H1 (cell line): Measurements from ENCODE around the gene MCL1. TPM values are rescaled to one million over a fixed set of nuclear protein-coding genes. Genes with fewer than 3 reads are reported as not detected.

ENCODE experiments used
- CTCF ChIA-PET: fragments of 300-600 bp; sonication (Branson Sonifier 250); formaldehyde crosslinking; loops from one replicate; lab custom pipeline; 2021; ENCODE audit not compliant: partially characterized antibody; lab: Charles Lee
- POLR2A ChIA-PET: fragments of 300-600 bp; sonication (Branson Sonifier 250); formaldehyde crosslinking; loops from one replicate; lab custom pipeline; 2021; ENCODE audit warnings: inconsistent platforms; ENCODE audit not compliant: partially characterized antibody; lab: Charles Lee
- DNase-seq, 2 experiments: peaks; one replicate each; pipeline versions ENCODE4 v3.0.0 to v3.0.0-alpha.2; 2010 to 2022; ENCODE audit warnings: low spot score in 2 of 2, low read depth in 1 of 2, mixed read lengths in 1 of 2
- FAIRE-seq: peaks from 2 replicates; lab custom pipeline; 2011; peaks lifted over from hg19 to GRCh38; lab: Jason Lieb, UNC
- H2AFZ ChIP-seq: 2 replicates; pipeline ENCODE4 v1.8.1; 2012; ENCODE audit warnings: low read length, inconsistent platforms
- H2AK5ac ChIP-seq: 2 replicates; pipeline ENCODE4 v1.6.1; 2013; ENCODE audit warnings: low read depth, low read length
- H2BK120ac ChIP-seq: replicated peaks from 2 replicates; pipeline ENCODE3; 2013; ENCODE audit warnings: low read depth, low read length, inconsistent platforms
- H2BK12ac ChIP-seq: 2 replicates; pipeline ENCODE4 v1.6.1; 2013; ENCODE audit warnings: low read depth, low read length
- H2BK15ac ChIP-seq: 2 replicates; pipeline ENCODE4 v1.6.1; 2013; ENCODE audit warnings: low read length
- H2BK20ac ChIP-seq: 2 replicates; pipeline ENCODE4 v1.6.1; 2013; ENCODE audit warnings: low read length
- H2BK5ac ChIP-seq: 2 replicates; pipeline ENCODE4 v1.6.1; 2013; ENCODE audit warnings: low read depth, low read length
- H3K14ac ChIP-seq: 2 replicates; pipeline ENCODE4 v1.6.1; 2013; ENCODE audit warnings: inconsistent platforms; ENCODE audit not compliant: insufficient read length
- H3K18ac ChIP-seq: 2 replicates; pipeline ENCODE4 v1.6.1; 2013; ENCODE audit warnings: low read length; ENCODE audit errors: extremely low read depth
- H3K23ac ChIP-seq: 2 replicates; pipeline ENCODE4 v1.6.1; 2013; ENCODE audit warnings: inconsistent platforms; ENCODE audit not compliant: insufficient read length
- H3K23me2 ChIP-seq: 2 replicates; pipeline ENCODE4 v1.6.1; 2013; ENCODE audit warnings: low read depth, low read length
- H3K27ac ChIP-seq: 2 replicates; pipeline ENCODE4 v1.6.1; 2011; ENCODE audit warnings: low read depth, low read length, inconsistent platforms
- H3K27me3 ChIP-seq, 4 experiments: replicated peaks in 1 of 4; 1 replicate in 1 of 4; 2 replicates in 3 of 4; pipeline versions ENCODE4 v1.6.1 to v1.8.1; 2011 to 2013; ENCODE audit warnings: low read length in 3 of 4, mild to moderate bottlenecking in 3 of 4, inconsistent platforms in 2 of 4, mixed read lengths in 2 of 4, moderate library complexity in 1 of 4; ENCODE audit not compliant: control insufficient read depth in 3 of 4, insufficient read depth in 3 of 4; ENCODE audit errors: extremely low read depth in 1 of 4
- H3K36me3 ChIP-seq, 4 experiments: 2 replicates each; pipeline versions ENCODE4 v1.6.1 to v1.8.1; 2011 to 2013; ENCODE audit warnings: mild to moderate bottlenecking in 4 of 4, low read length in 3 of 4, moderate library complexity in 2 of 4, control low read depth in 1 of 4, inconsistent platforms in 1 of 4; ENCODE audit not compliant: insufficient read depth in 4 of 4, control insufficient read depth in 2 of 4
- H3K4ac ChIP-seq: replicated peaks from 2 replicates; pipeline ENCODE3; 2013; ENCODE audit warnings: low read length, low read depth, mixed read lengths, inconsistent platforms; ENCODE audit not compliant: insufficient read length
- H3K4me1 ChIP-seq, 4 experiments: replicated peaks in 1 of 4; 1 replicate in 1 of 4; 2 replicates in 3 of 4; pipeline versions ENCODE4 v1.6.1 to v1.8.1; 2011 to 2013; ENCODE audit warnings: low read length in 3 of 4, inconsistent platforms in 2 of 4, mixed read lengths in 1 of 4; ENCODE audit not compliant: insufficient read depth in 4 of 4, control insufficient read depth in 3 of 4
- H3K4me2 ChIP-seq, 2 experiments: 2 replicates each; pipeline versions ENCODE4 v1.6.1 to v1.8.1; 2011 to 2013; ENCODE audit warnings: low read depth in 2 of 2, low read length in 2 of 2, control low read depth in 1 of 2, inconsistent platforms in 1 of 2, mild to moderate bottlenecking in 1 of 2; ENCODE audit not compliant: insufficient read depth in 1 of 2
- H3K4me3 ChIP-seq, 4 experiments: fragments of 200-600, 300-600 bp in 1 of 4; sonication (generic), shearing (Covaris generic), sonication (Bioruptor Twin) in 1 of 4; 2 replicates each; pipeline versions ENCODE4 v1.5.1 to v1.8.1; 2011 to 2016; ENCODE audit warnings: low read length in 4 of 4, low read depth in 3 of 4, control low read depth in 2 of 4, inconsistent platforms in 2 of 4, mild to moderate bottlenecking in 2 of 4, mixed read lengths in 1 of 4, moderate library complexity in 1 of 4; ENCODE audit not compliant: insufficient read depth in 2 of 4; ENCODE audit errors: extremely low read depth in 1 of 4
- H3K56ac ChIP-seq: replicated peaks from 2 replicates; pipeline ENCODE3; 2013; ENCODE audit warnings: low read depth, mild to moderate bottlenecking, mixed read lengths, low read length, inconsistent platforms; ENCODE audit not compliant: insufficient read length
- H3K79me1 ChIP-seq: 2 replicates; pipeline ENCODE4 v1.6.1; 2013; ENCODE audit warnings: low read depth, low read length, control low read depth
- H3K79me2 ChIP-seq, 2 experiments: 2 replicates each; pipeline versions ENCODE4 v1.6.1 to v1.8.1; 2012 to 2013; ENCODE audit warnings: low read length in 2 of 2, mild to moderate bottlenecking in 2 of 2, inconsistent platforms in 1 of 2; ENCODE audit not compliant: insufficient read depth in 2 of 2, control insufficient read depth in 1 of 2
- H3K9ac ChIP-seq, 4 experiments: replicated peaks in 1 of 4; 1 replicate in 1 of 4; 2 replicates in 3 of 4; pipeline versions ENCODE4 v1.6.1 to v1.8.1; 2011 to 2013; ENCODE audit warnings: low read depth in 3 of 4, low read length in 3 of 4, control low read depth in 2 of 4, mild to moderate bottlenecking in 2 of 4, moderate library complexity in 2 of 4, inconsistent platforms in 1 of 4; ENCODE audit errors: extremely low read depth in 1 of 4
- H3K9me3 ChIP-seq, 2 experiments: 2 replicates each; pipeline versions ENCODE4 v1.6.1 to v1.8.1; 2012 to 2013; ENCODE audit warnings: mild to moderate bottlenecking in 2 of 2, moderate library complexity in 2 of 2, control low read depth in 1 of 2, inconsistent platforms in 1 of 2, low read depth in 1 of 2, low read length in 1 of 2, mixed read lengths in 1 of 2; ENCODE audit not compliant: insufficient read depth in 2 of 2
- H4K20me1 ChIP-seq, 2 experiments: replicated peaks in 1 of 2; 2 replicates each; pipeline versions ENCODE3 to v1.8.1; 2011 to 2013; ENCODE audit warnings: inconsistent platforms in 2 of 2, low read length in 2 of 2, mild to moderate bottlenecking in 1 of 2; ENCODE audit not compliant: insufficient read depth in 2 of 2, control insufficient read depth in 1 of 2
- H4K5ac ChIP-seq: 2 replicates; pipeline ENCODE4 v1.6.1; 2013; ENCODE audit warnings: low read length, low read depth, mixed read lengths, inconsistent platforms; ENCODE audit not compliant: insufficient read length
- H4K8ac ChIP-seq: 2 replicates; pipeline ENCODE4 v1.8.0; 2013; ENCODE audit warnings: mild to moderate bottlenecking, moderate library complexity, low read length, inconsistent platforms; ENCODE audit not compliant: insufficient read depth; ENCODE audit errors: extremely low read depth
- H4K91ac ChIP-seq: replicated peaks from 2 replicates; pipeline ENCODE3; 2013; ENCODE audit warnings: low read length, mixed read lengths, inconsistent platforms; ENCODE audit not compliant: insufficient read length
- ATF3 ChIP-seq: IDR thresholded peaks from 2 replicates; pipeline ENCODE4 v1.6.1; 2011; ENCODE audit warnings: low read depth, mild to moderate bottlenecking, low read length; ENCODE audit not compliant: insufficient read depth
- CHD1 ChIP-seq: IDR thresholded peaks from 2 replicates; pipeline ENCODE4 v1.6.1; 2012; ENCODE audit warnings: low read depth, low read length, improper control_type of control experiment
- EP300 ChIP-seq, 2 experiments: IDR thresholded peaks; 1 replicate in 1 of 2; 2 replicates in 1 of 2; pipeline ENCODE4 v1.6.1; 2011 to 2012; ENCODE audit warnings: low read depth in 2 of 2, low read length in 2 of 2, mild to moderate bottlenecking in 2 of 2, borderline replicate concordance in 1 of 2, inconsistent platforms in 1 of 2, moderate library complexity in 1 of 2
- HDAC6 ChIP-seq: IDR thresholded peaks from one replicate; pipeline ENCODE4 v1.7.1; 2012; ENCODE audit warnings: low read depth, mild to moderate bottlenecking, inconsistent platforms, low read length, moderate library complexity
- KDM1A ChIP-seq: fragments of 200-600, 300-600 bp; sonication (generic); IDR thresholded peaks from 2 replicates; pipeline ENCODE4 v1.7.1; 2016; ENCODE audit warnings: mild to moderate bottlenecking, low read length, borderline replicate concordance
- KDM5A ChIP-seq: fragments of 200-600 bp; IDR thresholded peaks from 2 replicates; pipeline ENCODE4 v1.7.1; 2012; ENCODE audit warnings: mild to moderate bottlenecking, low read length, inconsistent platforms, mixed read lengths
- RAD21 ChIP-seq, 2 experiments: IDR thresholded peaks in 1 of 2; conservative IDR thresholded peaks in 1 of 2; 2 replicates each; pipeline ENCODE4 v1.6.1; 2011; ENCODE audit warnings: low read depth in 2 of 2, low read length in 2 of 2, improper control_type of control experiment in 1 of 2, inconsistent platforms in 1 of 2, mild to moderate bottlenecking in 1 of 2, moderate library complexity in 1 of 2
- RBBP5 ChIP-seq: IDR thresholded peaks from 2 replicates; pipeline ENCODE4 v1.7.1; 2012; ENCODE audit warnings: low read depth, mild to moderate bottlenecking, inconsistent platforms, low read length, moderate library complexity, borderline replicate concordance
- SAP30 ChIP-seq: fragments of 300-600 bp; sonication (generic); IDR thresholded peaks from 2 replicates; pipeline ENCODE4 v1.7.1; 2012; ENCODE audit warnings: low read length, moderate library complexity, mild to moderate bottlenecking, inconsistent platforms; ENCODE audit not compliant: insufficient read depth, insufficient replicate concordance
- SP4 ChIP-seq: IDR thresholded peaks from 2 replicates; pipeline ENCODE4 v1.6.1; 2012; ENCODE audit warnings: low read length, inconsistent platforms
- WGBS, 2 experiments: shearing (Covaris generic) in 1 of 2; methylation state at CpG; one replicate each; pipeline versions ENCODE4 v1.1.6 to v1.1.7; 2013 to 2015; ENCODE audit warnings: low lambda C conversion rate in 2 of 2, mixed read lengths in 2 of 2, inconsistent platforms in 1 of 2, low coverage in 1 of 2, missing lambda C conversion rate in 1 of 2; ENCODE audit not compliant: insufficient replicate concordance in 2 of 2, insufficient coverage in 1 of 2, insufficient read length in 1 of 2; ENCODE audit errors: extremely low coverage in 1 of 2, missing lambda C conversion rate in 1 of 2; 5-methylcytosine and 5-hydroxymethylcytosine counted together
- polyA plus RNA-seq, 7 experiments: library from polyadenylated mRNA; depleted of rRNA in 3 of 7; stranded (reverse) in 5 of 7; unstranded in 2 of 7; fragments of >200 nt in 5 of 7; fragments of 200-250 nt in 2 of 7; gene quantifications; 1 replicate in 5 of 7; 2 replicates in 1 of 7; 4 replicates in 1 of 7; pipeline versions ENCODE4 v1.2.1 to v1.2.3, GENCODE V29; 2011 to 2013; ENCODE audit warnings: missing spikeins in 2 of 7, mixed read lengths in 2 of 7
- total RNA-seq: library from RNA; stranded (reverse); fragmentation: NEBNext Ultra II Directional; extraction: Animal tissue kit (Norgen Biotek cat#: 25700); gene quantifications from 2 replicates; pipeline ENCODE4 v1.2.1, GENCODE V29; 2021

MCL1 gene
- total and polyA plus RNA-seq, 2 of the 8 experiments (the other 6 are each of a cell fraction or from before 2014, with no cell fraction given), result 61.1 to 218 TPM

- Histone ChIP-seq H3K27me3 (peaks cover 0 to 10% (median 8%) of the 10 kb centered on the region in 4 experiments; a peak in 5 of 7 replicates), H2AK5ac (no peak overlapping the region), H4K20me1 (peaks cover 0 to 2% of the 10 kb centered on the region in 2 experiments), H3K23me2 (peaks cover 5% of the 10 kb centered on the region; the same call in 1 of the 2 replicates), H3K18ac (no peak overlapping the region), H3K23ac (no peak overlapping the region), H3K14ac (no peak overlapping the region), H4K91ac (no peak overlapping the region), H3K36me3 (no peaks in the 10 kb centered on the region), H2BK12ac (no peak overlapping the region), H2BK5ac (no peak overlapping the region), H2BK20ac (no peak overlapping the region), H3K9me3 (no peaks in the 10 kb centered on the region), H3K4me1 (no peaks in the 10 kb centered on the region), H3K4me2 (no peak overlapping the region), H2BK120ac (no peak overlapping the region), H3K4me3 (no peak overlapping the region), H4K5ac (no peak overlapping the region), H3K4ac (no peak overlapping the region), H3K79me2 (no peaks in the 10 kb centered on the region), H3K27ac (no peak overlapping the region), H3K79me1 (no peaks in the 10 kb centered on the region), H2AFZ (no peak overlapping the region), H4K8ac (no peak overlapping the region), H2BK15ac (no peak overlapping the region), H3K9ac (no peak overlapping the region), H3K56ac (no peak overlapping the region)
- ChIA-PET CTCF (interaction anchor here (0.6 to 4.2 kb wide), 5 partner anchors 12 to 378 kb away, joined by 3 to 28 read pairs (median 3); no protein-coding TSS in a partner anchor), POLR2A (interaction anchor here (0.8 to 2.3 kb wide), 5 partner anchors 10 to 264 kb away, joined by 3 to 7 read pairs (median 4); partner anchors contain the start of genes CTSK and MCL1)
- FAIRE-seq, result no peak
- no peak for TF ChIP-seq HDAC6
- no peak for TF ChIP-seq CHD1
- no peak for TF ChIP-seq KDM1A
- TF ChIP-seq RBBP5, result no peak
- no peak for TF ChIP-seq SP4
- no peak for TF ChIP-seq SAP30
- no peak for TF ChIP-seq ATF3
- no peak for TF ChIP-seq EP300 (IDR thresholded peaks at IDR 0.05; ENCODE audit: borderline replicate concordance in 1 of 2, low read depth in 2 of 2, low read length in 2 of 2)
- TF ChIP-seq KDM5A, result no peak
- no peak for TF ChIP-seq RAD21 (IDR thresholded peaks at IDR 0.05 in 1 of 2, conservative IDR thresholded peaks at IDR 0.05 in 1 of 2; ENCODE audit: low read depth in 2 of 2, low read length in 2 of 2)
- no peak for DNase-seq
- WGBS, 2 experiments, result 92% methylated on average over 3 of the region's 3 CpGs; no CpG with 5 or more reads in 1 of the 2 experiments
Measured at GRCh38 chr1:150544204-150544603, 35.2 kb downstream of the MCL1 start.
